ENCODE results near the gene ATG4B.

DNA sequence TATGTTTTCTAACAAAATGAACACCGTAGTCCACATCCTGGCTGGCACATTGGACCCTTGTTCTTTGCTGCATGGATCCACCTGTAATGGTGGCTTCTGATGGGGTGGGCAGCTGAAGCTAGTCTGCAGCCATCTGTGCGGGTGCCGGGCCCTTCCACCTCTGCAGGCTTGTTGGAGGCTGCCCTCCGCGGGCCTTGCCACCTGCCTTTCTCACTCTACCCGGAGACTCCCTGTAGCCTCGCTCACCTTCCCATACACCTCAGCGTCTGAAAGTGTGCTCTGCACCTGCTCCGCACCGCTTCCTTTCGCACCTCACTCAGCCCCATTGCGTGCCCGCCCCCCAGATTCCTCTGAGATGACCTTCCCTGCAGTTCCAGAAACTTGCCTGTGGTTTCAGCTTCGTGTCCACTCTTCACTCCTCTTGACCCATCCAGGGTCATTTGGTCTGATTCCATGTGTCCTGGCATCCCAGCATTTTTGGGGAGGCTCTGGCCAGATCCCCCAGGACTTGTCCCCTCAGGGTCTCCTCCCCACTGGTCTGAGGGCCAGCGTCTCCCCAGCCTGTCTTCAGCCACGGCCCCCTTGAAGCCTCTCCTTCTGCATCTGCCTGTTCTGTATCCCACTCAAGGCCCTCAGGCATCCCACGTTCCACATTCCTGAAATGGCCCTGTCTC lies 18.2 kb downstream of the ATG4B start:
- TF ChIP-seq EZH2 (IDR thresholded peaks at IDR 0.05; ENCODE audit: insufficient read depth, poor library complexity, severe bottlenecking) (no peak), EZH2phosphoT487 (IDR thresholded peaks at IDR 0.05; ENCODE audit: insufficient read depth, low read depth) (no peak)
